GM12878 (cell line): ENCODE measurements around the gene DENND1C. TPM values are rescaled to one million over a fixed set of nuclear protein-coding genes. Genes with fewer than 3 reads are reported as not detected.

Source experiments
- ATAC-seq: fragments of 200-7000 bp; cut with Tn5 transposase; 3 replicates; pipeline ENCODE4 v1.9.1; 2020; ENCODE audit warnings: mild to moderate bottlenecking, moderate library complexity
- BruUV-seq: library from RNA; stranded (reverse); fragments of 400-500 nt; replicated peaks from 2 replicates; lab custom pipeline; 2021; lab: Mats Ljungman, UMichigan
- CTCF ChIA-PET: fragments of 300-600 bp; sonication (Branson Sonifier 250); formaldehyde crosslinking; extraction: SDS; loops from one replicate; lab custom pipeline; 2021; ENCODE audit warnings: inconsistent platforms; lab: Yijun Ruan, JAX
- POLR2A ChIA-PET: fragments of 350-600 bp; formaldehyde crosslinking; extraction: SDS; loops from one replicate; lab custom pipeline; 2021; ENCODE audit warnings: inconsistent platforms; lab: Charles Lee
- RAD21 ChIA-PET: fragments of 300-600 bp; sonication (Branson Sonifier 250); formaldehyde crosslinking; loops from one replicate; lab custom pipeline; 2023; ENCODE audit warnings: antibody characterized with exemption; ENCODE audit not compliant: unreplicated experiment; lab: Charles Lee
- SMC1A ChIA-PET: fragments of 300-600 bp; sonication (Branson Sonifier 250); formaldehyde crosslinking; loops from one replicate; lab custom pipeline; 2023; ENCODE audit not compliant: unreplicated experiment, uncharacterized antibody; lab: Charles Lee
- DNase-seq: peaks from one replicate; pipeline ENCODE4 v3.0.0-alpha.2; 2011; ENCODE audit warnings: low read depth, low spot score
- FAIRE-seq: peaks from 3 replicates; lab custom pipeline; 2011; peaks lifted over from hg19 to GRCh38; lab: Jason Lieb, UNC
- H2AFZ ChIP-seq: 2 replicates; pipeline ENCODE4 v1.6.0; 2011; ENCODE audit warnings: low read depth, low read length, control low read depth; ENCODE audit not compliant: control insufficient read depth
- H3K27ac ChIP-seq: 2 replicates; pipeline ENCODE4 v1.5.1; 2011; ENCODE audit warnings: control low read depth; ENCODE audit not compliant: control insufficient read depth, insufficient read depth
- H3K27me3 ChIP-seq, 2 experiments: replicated peaks in 1 of 2; 2 replicates each; pipeline versions ENCODE4 v1.6.0 to v1.6.1; 2011; ENCODE audit warnings: low read length in 1 of 2; ENCODE audit not compliant: control insufficient read depth in 2 of 2, insufficient read depth in 2 of 2
- H3K36me3 ChIP-seq, 2 experiments: 2 replicates each; pipeline ENCODE4 v1.5.1; 2011; ENCODE audit warnings: low read length in 1 of 2; ENCODE audit not compliant: control insufficient read depth in 2 of 2, insufficient read depth in 2 of 2
- H3K4me1 ChIP-seq: 2 replicates; pipeline ENCODE4 v1.6.1; 2011; ENCODE audit warnings: mild to moderate bottlenecking, low read length, moderate library complexity, mixed read lengths; ENCODE audit not compliant: control insufficient read depth, insufficient read depth
- H3K4me2 ChIP-seq: 2 replicates; pipeline ENCODE4 v1.6.0; 2011; ENCODE audit warnings: control low read depth; ENCODE audit not compliant: control insufficient read depth, insufficient read depth
- H3K4me3 ChIP-seq: fragments of 200-600 bp; sonication (generic); 2 replicates; pipeline ENCODE4 v1.5.1; 2016
- H3K79me2 ChIP-seq: 2 replicates; pipeline ENCODE4 v1.6.0; 2011; ENCODE audit warnings: low read length; ENCODE audit not compliant: control insufficient read depth, insufficient read depth
- H3K9ac ChIP-seq: 2 replicates; pipeline ENCODE4 v1.8.0; 2011; ENCODE audit warnings: low read length, control low read depth, mixed read lengths; ENCODE audit not compliant: control insufficient read depth, insufficient read depth
- H3K9me3 ChIP-seq: replicated peaks from 3 replicates; pipeline ENCODE4 v1.5.1; 2011; ENCODE audit warnings: mild to moderate bottlenecking, low read length; ENCODE audit not compliant: control insufficient read depth, insufficient read depth
- H4K20me1 ChIP-seq: 2 replicates; pipeline ENCODE4 v1.6.0; 2011; ENCODE audit not compliant: control insufficient read depth, insufficient read depth
- BCLAF1 ChIP-seq: fragments of 450-650 bp; IDR thresholded peaks from 2 replicates; pipeline ENCODE4 v1.6.1; 2017; ENCODE audit warnings: antibody characterized with exemption, mild to moderate bottlenecking, moderate library complexity
- CBFB ChIP-seq: IDR thresholded peaks from 2 replicates; pipeline ENCODE4 v1.6.1; 2016; ENCODE audit warnings: antibody characterized with exemption, low read depth
- EP300 ChIP-seq, 2 experiments: fragments of 150-350 bp in 1 of 2; IDR thresholded peaks; 2 replicates each; pipeline ENCODE4 v1.6.1; 2011 to 2012; ENCODE audit warnings: low read depth in 2 of 2, low read length in 2 of 2, borderline replicate concordance in 1 of 2, improper control_type of control experiment in 1 of 2, inconsistent platforms in 1 of 2; ENCODE audit not compliant: control insufficient read depth in 1 of 2
- JUND ChIP-seq: IDR thresholded peaks from 2 replicates; pipeline ENCODE4 v1.6.1; 2012; ENCODE audit warnings: low read depth, mild to moderate bottlenecking, low read length, improper control_type of control experiment, moderate library complexity
- MEF2A ChIP-seq: IDR thresholded peaks from 2 replicates; pipeline ENCODE4 v1.6.1; 2011; ENCODE audit warnings: low read depth, mild to moderate bottlenecking, low read length, moderate library complexity; ENCODE audit not compliant: insufficient read depth
- NBN ChIP-seq: fragments of 450-650 bp; IDR thresholded peaks from 2 replicates; pipeline ENCODE4 v1.6.1; 2016
- SMAD1 ChIP-seq: fragments of 450-650 bp; IDR thresholded peaks from 2 replicates; pipeline ENCODE4 v1.6.1; 2018; ENCODE audit warnings: mild to moderate bottlenecking, low read depth; ENCODE audit not compliant: partially characterized antibody
- TAF1 ChIP-seq: IDR thresholded peaks from 2 replicates; pipeline ENCODE4 v1.6.1; 2011; ENCODE audit warnings: mild to moderate bottlenecking, low read depth, low read length, borderline replicate concordance
- ZBED1 ChIP-seq: IDR thresholded peaks from 2 replicates; pipeline ENCODE4 v1.6.1; 2016; ENCODE audit warnings: borderline replicate concordance
- ZSCAN29 ChIP-seq: fragments of 450-650 bp; IDR thresholded peaks from 2 replicates; pipeline ENCODE4 v1.6.1; 2017; ENCODE audit warnings: mild to moderate bottlenecking, moderate library complexity
- WGBS: methylation state at CpG from one replicate; pipeline ENCODE4 v1.1.6; 2016; ENCODE audit warnings: low lambda C conversion rate; ENCODE audit not compliant: insufficient replicate concordance, insufficient coverage; ENCODE audit errors: missing lambda C conversion rate; 5-methylcytosine and 5-hydroxymethylcytosine counted together
- in situ Hi-C: fragments of 300-500 bp; cut with MboI; formaldehyde crosslinking; loops from 9 replicates; pipeline ENCODE4 v1.14.3; 2018; ENCODE audit warnings: mixed read lengths
- intact Hi-C: fragments of 100-400 bp; cut with micrococcal nuclease; formaldehyde crosslinking; loops from one replicate; pipeline ENCODE4 v1.14.2; 2022; ENCODE audit not compliant: unreplicated experiment
- polyA plus RNA-seq, 11 experiments: library from polyadenylated mRNA; depleted of rRNA in 4 of 11; unstranded in 6 of 11; stranded (reverse) in 5 of 11; fragments of >200 nt; fragmentation: Nextera tagmentation in 4 of 11; fragmentation: Illumina TruSeq in 1 of 11; extraction: Ambion mirVana in 4 of 11; extraction: Trizol in 1 of 11; gene quantifications; 1 replicate in 1 of 11; 2 replicates in 10 of 11; pipeline versions ENCODE4 v1.2.1 to v1.2.3, GENCODE V29; 2011 to 2016; ENCODE audit warnings: inconsistent platforms in 2 of 11, missing spikeins in 2 of 11, low read depth in 1 of 11
- total RNA-seq, 4 experiments: library from RNA; depleted of rRNA in 3 of 4; stranded (reverse); fragments of >200 nt in 3 of 4; fragmentation: Illumina TruSeq in 1 of 4; extraction: Trizol in 1 of 4; gene quantifications; 2 replicates each; pipeline versions ENCODE4 v1.2.1 to v1.2.3, GENCODE V29; 2013 to 2021
- TF ChIP-seq, protein P1 (sequence below): fragments of 450-650 bp; formaldehyde crosslinking; IDR thresholded peaks from 2 replicates; pipeline ENCODE4 v1.4.0; 2022; ENCODE audit warnings: mild to moderate bottlenecking, moderate library complexity

The DENND1C gene
- total and polyA plus RNA-seq, 10 of the 15 experiments (the other 5 are each of a cell fraction or from before 2014, with no cell fraction given) = 2.4 to 54.3 (median 32.7) TPM

- Histone ChIP-seq H3K79me2 (no peaks in the 10 kb centered on the region), H4K20me1 (no peaks in the 10 kb centered on the region), H3K27me3 (no peaks in the 10 kb centered on the region), H3K4me3 (no peak overlapping the region)
- in situ Hi-C loops (no loop called here), intact Hi-C loops (no loop called here)
- no peak for FAIRE-seq
- POLR2A ChIA-PET = no interaction called here
- no TSS peak for BruUV-seq
- TF ChIP-seq CBFB = no peak
- no peak for TF ChIP-seq TAF1
- TF ChIP-seq EP300 (IDR thresholded peaks at IDR 0.05; ENCODE audit: borderline replicate concordance in 1 of 2, control insufficient read depth in 1 of 2, low read depth in 2 of 2, low read length in 2 of 2) = no peak
- TF ChIP-seq MEF2A = no peak
- no peak for TF ChIP-seq ZSCAN29
- no peak for TF ChIP-seq JUND
- TF ChIP-seq SMAD1 = no peak
- TF ChIP-seq, protein P1, sequence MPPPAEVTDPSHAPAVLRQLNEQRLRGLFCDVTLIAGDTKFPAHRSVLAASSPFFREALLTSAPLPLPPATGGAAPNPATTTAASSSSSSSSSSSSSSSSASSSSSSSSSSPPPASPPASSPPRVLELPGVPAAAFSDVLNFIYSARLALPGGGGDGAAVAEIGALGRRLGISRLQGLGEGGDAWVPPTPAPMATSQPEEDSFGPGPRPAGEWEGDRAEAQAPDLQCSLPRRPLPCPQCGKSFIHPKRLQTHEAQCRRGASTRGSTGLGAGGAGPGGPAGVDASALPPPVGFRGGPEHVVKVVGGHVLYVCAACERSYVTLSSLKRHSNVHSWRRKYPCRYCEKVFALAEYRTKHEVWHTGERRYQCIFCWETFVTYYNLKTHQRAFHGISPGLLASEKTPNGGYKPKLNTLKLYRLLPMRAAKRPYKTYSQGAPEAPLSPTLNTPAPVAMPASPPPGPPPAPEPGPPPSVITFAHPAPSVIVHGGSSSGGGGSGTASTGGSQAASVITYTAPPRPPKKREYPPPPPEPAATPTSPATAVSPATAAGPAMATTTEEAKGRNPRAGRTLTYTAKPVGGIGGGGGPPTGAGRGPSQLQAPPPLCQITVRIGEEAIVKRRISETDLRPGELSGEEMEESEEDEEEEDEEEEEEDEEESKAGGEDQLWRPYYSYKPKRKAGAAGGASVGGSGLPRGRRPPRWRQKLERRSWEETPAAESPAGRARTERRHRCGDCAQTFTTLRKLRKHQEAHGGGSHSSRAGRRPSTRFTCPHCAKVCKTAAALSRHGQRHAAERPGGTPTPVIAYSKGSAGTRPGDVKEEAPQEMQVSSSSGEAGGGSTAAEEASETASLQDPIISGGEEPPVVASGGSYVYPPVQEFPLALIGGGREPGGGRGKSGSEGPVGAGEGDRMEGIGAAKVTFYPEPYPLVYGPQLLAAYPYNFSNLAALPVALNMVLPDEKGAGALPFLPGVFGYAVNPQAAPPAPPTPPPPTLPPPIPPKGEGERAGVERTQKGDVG (CRISPR knock-in tag) = no peak
- no peak for TF ChIP-seq NBN
- TF ChIP-seq ZBED1 = no peak
- no peak for TF ChIP-seq BCLAF1
- TF ChIP-seq, all 136 proteins: peak for 0
- 97% methylated on average over 3 of the region's 3 CpGs for WGBS
- no peaks in the 10 kb centered on the region; the same call in 2 of the 3 replicates for H3K9me3 ChIP-seq
- H2AFZ ChIP-seq = no peak overlapping the region
- no peak overlapping the region for H3K9ac ChIP-seq
- RAD21 ChIA-PET = no interaction called here
- CTCF ChIA-PET = no interaction called here
- no peak for ATAC-seq
- no peak for DNase-seq
- SMC1A ChIA-PET = no interaction called here
- H3K4me1 ChIP-seq = no peaks in the 10 kb centered on the region
- H3K4me2 ChIP-seq = no peak overlapping the region
- no peak overlapping the region for H3K27ac ChIP-seq
- peaks cover 0 to 6% of the 10 kb centered on the region in 2 experiments; a peak in 2 of 4 replicates for H3K36me3 ChIP-seq
Observed at GRCh38 chr19:6446452-6446851, 35.1 kb downstream of the DENND1C start.
